ENCODE results near the gene DIPK1B.

DNA sequence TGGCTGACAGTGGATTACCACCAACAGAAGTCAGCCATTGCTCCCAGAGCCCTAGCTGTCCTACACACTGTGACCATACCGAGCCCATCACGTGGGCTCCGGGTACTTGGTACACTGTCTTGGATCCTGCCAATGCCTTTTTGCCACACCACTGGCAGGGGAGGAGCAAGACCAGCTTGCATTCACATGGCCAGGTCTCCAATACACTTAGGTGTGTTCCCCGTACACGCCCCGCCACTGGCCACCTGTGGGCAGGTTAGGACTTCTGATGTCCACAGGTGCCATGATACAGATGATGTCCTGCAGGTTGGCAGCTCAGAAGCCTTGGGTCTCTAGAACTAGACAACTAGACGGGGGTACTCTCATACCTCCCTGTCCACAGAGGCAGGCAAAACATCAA, 5.4 kb upstream of the DIPK1B start:
- TF ChIP-seq, protein P1, sequence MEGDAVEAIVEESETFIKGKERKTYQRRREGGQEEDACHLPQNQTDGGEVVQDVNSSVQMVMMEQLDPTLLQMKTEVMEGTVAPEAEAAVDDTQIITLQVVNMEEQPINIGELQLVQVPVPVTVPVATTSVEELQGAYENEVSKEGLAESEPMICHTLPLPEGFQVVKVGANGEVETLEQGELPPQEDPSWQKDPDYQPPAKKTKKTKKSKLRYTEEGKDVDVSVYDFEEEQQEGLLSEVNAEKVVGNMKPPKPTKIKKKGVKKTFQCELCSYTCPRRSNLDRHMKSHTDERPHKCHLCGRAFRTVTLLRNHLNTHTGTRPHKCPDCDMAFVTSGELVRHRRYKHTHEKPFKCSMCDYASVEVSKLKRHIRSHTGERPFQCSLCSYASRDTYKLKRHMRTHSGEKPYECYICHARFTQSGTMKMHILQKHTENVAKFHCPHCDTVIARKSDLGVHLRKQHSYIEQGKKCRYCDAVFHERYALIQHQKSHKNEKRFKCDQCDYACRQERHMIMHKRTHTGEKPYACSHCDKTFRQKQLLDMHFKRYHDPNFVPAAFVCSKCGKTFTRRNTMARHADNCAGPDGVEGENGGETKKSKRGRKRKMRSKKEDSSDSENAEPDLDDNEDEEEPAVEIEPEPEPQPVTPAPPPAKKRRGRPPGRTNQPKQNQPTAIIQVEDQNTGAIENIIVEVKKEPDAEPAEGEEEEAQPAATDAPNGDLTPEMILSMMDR (IDR thresholded peaks at IDR 0.05; ENCODE audit: poor library complexity, severe bottlenecking), result no peak
- TF ChIP-seq RAD21 (conservative IDR thresholded peaks at IDR 0.05) (no peak), TAF1 (IDR thresholded peaks at IDR 0.05; ENCODE audit: low read depth) (no peak), EZH2 (IDR thresholded peaks at IDR 0.05; ENCODE audit: borderline replicate concordance, insufficient read depth, low read length, poor library complexity, severe bottlenecking) (no peak)

Data from neural cell (in vitro differentiated cells).